T-helper 2 cell treated with Interferon-gamma antibody and Interleukin-4, amounts not matched to agents 100 ng/mL and 5 ng/mL, for 36 hours (primary cell): ENCODE results near the gene AREG. TPM values are rescaled to one million over a fixed set of nuclear protein-coding genes. Genes with fewer than 3 reads are reported as not detected.

Source experiments
- intact Hi-C: fragments of 100-400 bp; cut with micrococcal nuclease; formaldehyde crosslinking; loops from one replicate; pipeline ENCODE4 v1.15.1; 2023
- total RNA-seq: library from RNA; stranded (reverse); gene quantifications from 2 replicates; pipeline ENCODE4 v1.2.3, GENCODE V29; 2022

The AREG gene
- total RNA-seq, 1 donor from 2014 or later = not detected

DNA sequence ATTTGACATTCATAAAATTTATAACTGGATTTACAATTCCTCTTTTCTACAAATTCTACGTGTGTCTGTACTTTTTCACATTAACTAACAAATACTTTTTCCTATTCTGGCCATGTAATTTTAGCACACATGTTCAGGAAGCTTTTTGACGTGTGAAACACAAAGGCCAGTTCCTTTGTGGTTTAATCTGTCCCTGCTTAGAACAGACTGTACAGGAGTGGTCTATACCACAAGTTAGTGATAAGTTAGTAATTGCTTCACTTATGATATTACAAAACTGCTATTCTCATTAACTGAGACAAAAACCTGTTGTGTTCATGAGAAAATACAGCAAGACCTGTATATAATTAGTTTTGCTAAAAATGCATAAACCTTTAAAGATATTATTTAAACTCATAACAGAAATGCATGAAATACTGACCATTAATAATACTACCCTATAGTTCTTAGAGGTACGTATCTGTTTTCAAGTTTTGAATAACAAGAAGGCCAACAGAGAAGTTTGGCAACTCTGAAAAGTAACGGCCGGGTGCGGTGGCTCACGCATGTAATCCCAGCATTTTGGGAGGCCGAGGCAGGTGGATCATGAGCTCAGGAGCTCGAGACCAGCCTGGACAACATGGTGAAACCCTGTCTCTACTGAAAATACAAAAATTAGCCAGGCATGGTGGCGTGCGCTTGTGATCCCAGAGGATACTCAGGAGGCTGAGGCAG, 13.7 kb upstream of the AREG start:
- intact Hi-C loops = no loop called here

DNA sequence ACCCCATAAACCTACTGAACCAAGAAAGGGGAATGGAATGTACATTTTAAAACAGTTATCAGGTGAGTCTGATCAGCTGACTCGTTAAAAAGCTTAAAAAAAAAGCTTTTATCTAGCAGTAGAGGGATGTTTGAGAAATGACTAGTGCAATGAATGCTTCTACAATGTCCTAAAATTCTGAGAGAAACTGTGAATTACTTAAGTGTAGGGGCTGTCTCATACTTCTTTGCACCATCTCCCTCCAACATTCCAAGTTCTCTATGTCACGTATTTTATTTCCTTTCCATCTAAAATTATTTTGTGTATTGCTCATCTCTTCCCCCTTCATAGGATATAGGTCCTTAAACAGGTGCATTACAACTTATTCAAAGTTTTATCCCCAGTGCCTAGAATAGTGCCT, 11.9 kb upstream of the AREG start:
- intact Hi-C loops = no loop called here

DNA sequence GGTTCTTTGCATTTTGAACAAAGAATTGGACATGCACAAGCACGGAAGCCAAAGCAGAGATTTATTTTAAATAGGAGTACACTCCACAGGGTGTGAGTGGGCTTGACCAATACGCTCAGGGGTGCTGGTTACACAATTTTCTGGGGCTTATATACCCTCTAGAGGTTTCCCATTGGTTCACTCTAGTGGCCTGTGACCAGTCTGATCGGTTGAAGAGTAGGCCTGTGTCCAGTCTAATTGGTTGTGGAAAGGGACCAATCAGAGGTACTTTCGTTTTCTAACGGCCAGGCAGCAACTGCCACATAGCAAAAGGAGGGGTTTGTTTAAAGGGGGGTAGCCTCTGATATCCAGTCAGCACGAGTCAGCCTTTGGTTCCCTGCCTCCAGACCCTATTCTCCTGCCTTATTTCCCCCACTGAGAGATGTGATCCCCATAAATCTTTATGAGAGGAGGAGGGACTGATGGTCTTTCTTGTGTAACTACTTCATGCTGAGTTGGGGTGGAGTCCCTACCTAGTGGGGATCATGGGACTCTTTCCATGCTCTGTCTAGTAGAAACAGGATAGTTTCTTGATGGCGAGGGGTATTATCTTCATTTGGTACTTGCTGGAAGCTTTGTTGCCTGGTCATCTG, 11.3 kb upstream of the AREG start:
- intact Hi-C loops = no loop called here

DNA sequence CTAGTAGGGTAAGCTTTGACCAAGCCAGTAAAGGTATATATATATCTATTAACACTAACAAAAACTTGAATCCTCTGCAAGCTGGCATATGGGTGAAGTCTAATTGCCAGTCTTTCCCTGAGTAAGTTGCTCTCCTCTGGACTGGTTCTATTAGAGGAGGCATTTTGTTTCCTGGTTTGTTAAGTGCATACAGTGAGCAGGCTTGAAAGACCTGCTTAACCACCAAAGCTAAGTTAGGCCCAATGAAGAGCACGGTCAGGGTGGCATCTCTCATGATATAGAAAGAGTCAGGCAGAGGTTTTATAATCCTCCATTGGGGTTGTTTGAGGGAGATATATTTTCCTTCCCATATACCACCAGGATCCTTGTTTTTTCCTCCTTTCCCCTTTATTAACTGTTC, 9.6 kb upstream of the AREG start:
- intact Hi-C loops = no loop called here

DNA sequence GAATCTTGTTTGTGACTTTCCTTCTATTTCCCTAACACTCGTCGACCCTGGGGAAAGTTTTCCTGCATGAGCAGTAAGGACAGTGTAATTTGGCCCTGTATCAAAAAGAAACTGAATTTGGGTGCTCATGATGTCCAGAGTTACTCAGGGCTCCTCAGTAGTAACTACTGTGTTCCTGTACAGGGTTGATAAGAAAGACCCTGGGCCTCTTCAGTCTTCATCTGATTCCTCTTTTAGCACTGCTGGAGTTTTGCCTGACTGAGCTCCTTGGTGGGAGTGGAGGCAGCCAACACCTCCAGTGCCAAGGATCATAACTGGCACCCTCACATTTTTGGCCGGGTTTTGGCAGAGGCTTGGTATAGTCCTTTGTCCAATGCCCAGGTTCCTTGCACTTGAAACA, 7.1 kb upstream of the AREG start:
- intact Hi-C loops = no loop called here

DNA sequence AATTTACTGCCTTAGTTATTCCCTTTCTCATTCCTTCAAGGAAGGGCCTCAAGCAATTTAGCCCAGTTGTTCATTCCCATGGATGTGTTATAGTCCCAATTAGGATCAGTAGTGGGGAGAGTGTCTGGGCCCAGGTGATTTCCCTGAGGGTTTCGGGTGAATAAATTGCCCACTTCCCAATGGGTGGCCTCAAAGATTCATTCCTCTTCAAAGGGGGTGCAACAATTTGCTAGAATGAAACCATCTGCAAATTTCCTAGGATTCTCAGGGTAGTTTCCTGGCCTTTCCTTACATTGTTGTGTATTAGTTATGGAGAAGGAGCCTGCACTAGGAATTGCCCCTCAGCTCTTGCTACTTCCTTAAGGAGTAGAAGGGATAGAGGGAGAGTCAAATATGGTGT, 6.3 kb upstream of the AREG start:
- intact Hi-C loops = no loop called here

DNA sequence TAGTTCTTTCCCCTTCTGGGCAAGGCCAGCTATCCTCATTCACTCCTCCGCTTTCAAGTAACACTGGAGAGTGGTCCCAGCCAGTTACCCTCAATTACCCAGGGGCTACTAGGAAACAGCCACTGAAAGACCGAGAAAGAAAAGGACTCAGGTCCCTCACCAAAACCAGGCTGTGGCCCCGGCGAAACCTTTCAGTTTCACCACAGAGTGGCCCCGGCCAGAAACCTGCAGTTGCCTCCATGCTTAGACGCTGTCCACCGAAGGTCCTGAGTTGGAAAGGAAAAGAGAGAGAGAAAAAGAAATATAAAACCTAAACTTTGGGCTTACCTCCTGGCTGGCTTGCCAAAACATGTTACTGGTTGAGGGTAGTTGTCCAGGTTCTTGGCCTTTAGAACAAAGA, 5.0 kb upstream of the AREG start:
- intact Hi-C loops = no loop called here

DNA sequence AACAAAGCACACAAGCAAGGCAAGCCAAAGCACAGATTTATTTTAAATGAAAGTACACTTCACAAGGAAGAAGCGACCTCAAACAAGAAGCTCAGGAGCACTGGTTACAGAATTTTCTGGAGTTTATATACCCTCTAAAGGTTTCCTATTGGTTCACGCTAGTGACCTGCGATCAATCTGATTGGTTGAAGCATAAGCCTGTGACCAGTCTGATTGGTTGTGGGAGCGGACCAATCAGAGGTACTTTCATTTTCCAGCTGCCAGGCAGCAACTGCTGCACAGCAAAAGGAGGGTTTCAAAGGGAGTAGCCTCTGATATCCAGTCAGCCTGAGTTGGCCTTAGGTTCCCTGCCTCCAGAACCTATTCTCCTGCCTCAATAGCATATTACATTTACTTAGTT, 4.6 kb upstream of the AREG start:
- intact Hi-C loops = no loop called here

DNA sequence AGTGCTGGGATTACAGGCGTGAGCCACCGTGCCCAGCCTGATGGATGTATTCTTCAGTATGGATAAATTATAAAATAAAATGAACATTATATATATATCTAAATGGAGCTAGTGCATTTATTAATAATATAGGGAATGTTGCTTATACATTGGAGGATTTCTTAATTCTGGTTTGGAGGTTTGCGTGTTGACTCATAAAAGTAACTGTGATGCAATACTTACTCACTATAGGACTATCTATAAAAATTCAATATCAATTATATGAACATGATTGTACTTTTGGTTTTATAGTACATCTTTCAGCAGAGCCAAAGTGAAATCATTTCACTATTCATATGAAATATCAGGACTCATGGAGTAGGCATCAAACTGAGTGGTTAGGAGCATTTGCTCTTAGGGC, 3.2 kb upstream of the AREG start:
- intact Hi-C loops = no loop called here

DNA sequence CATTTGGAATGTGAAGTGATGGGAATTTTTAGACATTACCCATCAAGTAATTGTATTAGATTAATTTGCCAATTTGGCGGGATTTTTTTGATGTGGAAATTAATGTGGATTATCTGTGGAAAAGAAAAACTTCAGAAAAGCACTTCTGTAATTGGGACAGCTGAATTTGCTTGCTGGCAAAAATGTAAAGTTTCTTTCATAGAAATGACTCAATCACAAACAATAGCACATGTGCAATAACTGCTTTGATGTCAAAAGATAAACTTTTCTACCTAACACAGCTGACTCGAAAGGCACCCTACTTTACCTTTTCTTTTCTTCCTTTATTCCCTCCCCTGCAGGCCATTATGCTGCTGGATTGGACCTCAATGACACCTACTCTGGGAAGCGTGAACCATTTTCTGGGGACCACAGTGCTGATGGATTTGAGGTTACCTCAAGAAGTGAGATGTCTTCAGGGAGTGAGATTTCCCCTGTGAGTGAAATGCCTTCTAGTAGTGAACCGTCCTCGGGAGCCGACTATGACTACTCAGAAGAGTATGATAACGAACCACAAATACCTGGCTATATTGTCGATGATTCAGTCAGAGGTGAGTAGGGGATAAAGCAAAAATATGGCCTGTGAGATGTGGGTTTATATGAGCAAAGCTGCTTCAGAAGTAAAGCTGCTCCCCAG, 1.4 kb downstream of the AREG start:
- intact Hi-C loops = loop anchor here (5.0 kb wide), 1 partner anchor 124 kb away; no protein-coding TSS in a partner anchor

DNA sequence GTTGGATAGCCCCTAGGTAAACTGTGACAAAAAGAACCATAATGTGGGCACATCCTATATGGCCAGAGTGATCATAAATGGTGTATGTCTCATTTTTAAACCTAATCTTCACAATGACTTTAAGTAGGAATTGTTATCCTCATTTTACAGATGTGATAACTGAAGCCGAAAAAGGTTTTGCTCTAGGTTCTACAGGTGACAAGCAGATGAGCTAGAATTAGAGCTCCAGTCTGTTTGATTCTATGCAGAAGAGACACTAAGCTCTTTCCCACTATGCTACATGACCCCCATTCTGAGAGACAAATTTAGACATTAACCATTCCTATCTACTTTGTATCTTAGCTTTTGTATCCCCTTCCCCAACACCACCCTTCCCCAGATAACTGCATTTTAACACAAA, 2.0 kb downstream of the AREG start:
- intact Hi-C loops = loop anchor here (5.0 kb wide), 1 partner anchor 125 kb away; no protein-coding TSS in a partner anchor

DNA sequence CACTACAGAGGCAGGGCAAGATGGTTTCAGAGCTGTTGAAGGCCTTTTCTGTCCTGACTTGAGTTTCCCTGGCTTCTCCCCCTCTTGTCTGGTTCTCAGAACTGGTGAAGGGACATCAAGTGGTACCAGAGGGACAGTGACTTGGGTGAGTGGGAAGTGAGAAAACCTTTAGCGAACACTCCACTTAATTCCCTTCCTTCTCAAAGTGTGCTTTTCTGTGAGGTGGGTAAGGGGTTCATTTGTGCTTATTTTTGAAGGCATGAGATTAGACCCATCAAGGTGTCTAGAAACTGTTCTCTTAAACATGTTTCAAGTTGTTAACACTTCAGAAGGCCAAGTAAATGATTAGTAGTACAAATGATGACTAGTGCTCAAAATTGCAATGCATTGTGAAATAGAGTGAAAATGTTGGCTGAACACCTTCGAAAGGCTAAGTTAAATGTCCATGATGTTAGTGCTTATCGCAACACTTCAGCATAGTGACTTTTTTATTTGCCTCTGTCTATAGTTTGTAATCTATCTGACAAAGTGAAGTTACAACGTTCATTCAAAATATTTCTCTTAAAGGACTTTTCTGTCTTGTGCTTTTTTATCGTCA, 2.8 kb downstream of the AREG start:
- intact Hi-C loops = loop anchor here (5.0 kb wide), 1 partner anchor 125 kb away; no protein-coding TSS in a partner anchor

DNA sequence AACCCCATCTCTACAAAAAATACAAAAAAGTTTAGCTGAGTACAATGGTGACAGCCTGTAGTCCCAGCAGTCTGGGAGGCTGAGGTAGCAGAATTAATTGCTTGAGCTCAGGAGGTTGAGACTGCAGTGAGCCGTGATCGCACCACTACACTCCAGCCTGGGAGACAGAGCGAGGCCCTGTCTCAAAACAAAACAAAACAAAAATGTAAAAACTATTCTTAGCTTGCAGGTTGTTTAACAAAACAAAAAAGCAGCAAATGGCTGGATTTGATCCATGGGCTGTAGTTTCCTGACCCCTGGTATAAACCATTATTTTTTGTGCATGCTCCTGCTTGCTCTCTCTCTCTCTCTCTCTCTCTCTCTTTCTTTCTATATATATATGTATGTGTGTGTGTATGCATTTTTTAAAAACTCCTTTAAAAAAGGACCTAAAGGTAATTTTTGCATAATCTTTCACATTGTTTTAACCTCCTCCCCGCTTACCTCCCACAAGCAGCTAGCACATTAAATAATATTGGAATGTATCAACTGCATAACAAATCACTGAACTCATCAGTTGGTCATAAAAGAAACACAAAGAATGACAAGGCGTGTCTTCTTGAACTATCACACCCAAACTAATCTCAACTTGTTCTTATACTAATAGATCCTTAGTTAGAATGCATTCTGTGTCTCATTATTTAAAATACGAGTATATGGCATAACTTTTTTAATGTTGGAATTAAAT, 4.8 kb downstream of the AREG start:
- intact Hi-C loops = loop anchor here (5.0 kb wide), 1 partner anchor 127 kb away; no protein-coding TSS in a partner anchor

DNA sequence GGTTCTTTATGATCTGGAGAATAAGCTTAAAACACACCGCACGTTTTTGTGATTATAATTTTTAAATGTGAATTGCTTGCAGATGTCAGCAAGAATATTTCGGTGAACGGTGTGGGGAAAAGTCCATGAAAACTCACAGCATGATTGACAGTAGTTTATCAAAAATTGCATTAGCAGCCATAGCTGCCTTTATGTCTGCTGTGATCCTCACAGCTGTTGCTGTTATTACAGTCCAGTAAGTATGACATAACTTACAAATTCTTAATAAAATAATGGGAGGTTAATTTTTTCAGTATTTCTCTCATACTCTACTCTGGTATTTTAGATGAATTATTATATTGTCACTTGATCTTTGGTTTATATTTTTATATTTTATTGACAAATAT, 5.4 kb downstream of the AREG start:
- intact Hi-C loops = no loop called here

DNA sequence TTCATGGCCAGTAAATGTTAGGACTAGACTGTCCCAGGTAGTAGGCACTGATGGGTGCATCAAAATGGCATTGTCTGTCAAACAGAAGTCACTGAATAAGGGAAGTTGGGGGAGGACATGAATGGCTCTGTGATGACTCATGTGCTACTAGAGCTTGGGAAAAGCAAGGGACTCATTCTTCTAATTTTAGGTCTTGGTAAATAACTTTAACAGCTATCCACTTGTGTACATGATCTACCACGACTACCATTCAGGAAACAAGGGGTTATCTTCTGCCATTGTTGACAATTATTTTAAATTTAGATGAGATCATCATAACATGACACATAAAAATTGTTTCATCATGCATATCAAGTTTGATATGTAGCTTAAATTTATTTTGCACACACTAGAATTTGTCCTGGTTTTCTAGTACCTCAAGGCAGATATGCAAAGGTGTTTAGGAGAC, 6.3 kb downstream of the AREG start:
- intact Hi-C loops = no loop called here

DNA sequence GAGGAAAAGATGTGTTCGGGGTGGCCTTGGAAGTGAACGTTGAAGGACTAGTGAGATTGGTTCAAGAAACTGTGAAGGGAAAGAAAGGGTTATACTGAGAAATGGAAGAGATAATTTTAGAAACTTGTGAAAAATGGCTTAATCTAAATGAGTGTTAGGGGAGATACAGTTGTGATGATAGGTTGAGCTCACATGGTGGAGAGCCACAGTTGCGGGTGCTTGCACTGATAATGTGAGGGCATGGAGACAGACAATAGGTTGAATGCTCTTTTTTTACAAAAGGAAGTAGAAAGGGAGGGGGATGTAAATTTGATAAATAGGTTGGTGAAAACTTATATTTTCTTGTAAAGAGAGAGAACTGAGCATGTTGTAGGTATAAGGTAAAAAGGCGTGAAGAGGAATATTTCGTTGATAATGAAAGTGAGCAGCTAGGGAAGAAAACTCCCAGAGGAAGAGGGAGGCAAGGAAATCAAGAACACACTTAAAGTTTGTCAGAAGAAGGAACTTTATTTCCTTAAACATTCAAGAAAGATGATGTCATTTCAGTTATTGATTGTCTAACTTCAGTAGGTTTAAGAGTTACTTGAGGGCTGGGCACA, 8.2 kb downstream of the AREG start:
- intact Hi-C loops = no loop called here

DNA sequence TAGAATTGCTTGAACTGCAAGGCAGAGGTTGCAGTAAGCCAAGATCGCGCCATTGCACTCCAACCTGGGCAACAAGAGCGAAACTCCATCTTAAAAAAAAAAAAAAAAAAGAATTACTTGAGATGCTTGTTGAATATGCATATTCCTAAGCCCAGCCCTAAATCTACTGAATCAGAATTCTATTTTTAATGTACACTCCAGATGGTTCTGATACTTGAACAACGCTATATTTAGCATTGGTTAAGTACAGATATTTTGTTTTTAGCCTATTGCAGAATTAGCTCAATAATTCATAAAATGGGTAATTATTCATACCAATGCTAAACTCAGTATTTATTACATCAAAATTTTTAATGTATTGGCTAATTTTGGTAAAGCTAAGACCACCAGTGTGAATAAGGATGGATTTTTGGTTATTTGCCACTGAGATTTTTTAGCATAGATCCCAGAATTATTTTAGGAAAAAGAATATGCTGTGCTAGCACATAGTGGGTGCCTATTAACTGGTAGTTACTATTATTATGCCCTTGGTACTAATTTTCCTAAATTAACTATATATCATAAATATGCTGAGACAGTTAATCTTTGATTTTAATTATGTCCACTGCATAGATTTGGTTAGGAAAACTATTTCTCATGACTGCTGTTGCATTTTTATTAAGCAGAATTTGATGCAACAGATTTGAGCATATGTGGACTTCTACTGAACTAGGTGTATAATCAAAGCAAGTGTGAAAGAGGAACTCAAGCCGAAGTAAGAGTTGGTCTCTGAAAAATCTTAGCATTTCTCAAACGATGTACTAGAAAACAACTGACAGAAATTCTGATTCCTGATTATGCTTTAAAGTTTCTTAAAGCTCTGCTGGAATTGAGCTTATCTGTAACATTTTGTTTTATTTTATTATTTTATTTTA, 9.2 kb downstream of the AREG start:
- intact Hi-C loops = no loop called here

DNA sequence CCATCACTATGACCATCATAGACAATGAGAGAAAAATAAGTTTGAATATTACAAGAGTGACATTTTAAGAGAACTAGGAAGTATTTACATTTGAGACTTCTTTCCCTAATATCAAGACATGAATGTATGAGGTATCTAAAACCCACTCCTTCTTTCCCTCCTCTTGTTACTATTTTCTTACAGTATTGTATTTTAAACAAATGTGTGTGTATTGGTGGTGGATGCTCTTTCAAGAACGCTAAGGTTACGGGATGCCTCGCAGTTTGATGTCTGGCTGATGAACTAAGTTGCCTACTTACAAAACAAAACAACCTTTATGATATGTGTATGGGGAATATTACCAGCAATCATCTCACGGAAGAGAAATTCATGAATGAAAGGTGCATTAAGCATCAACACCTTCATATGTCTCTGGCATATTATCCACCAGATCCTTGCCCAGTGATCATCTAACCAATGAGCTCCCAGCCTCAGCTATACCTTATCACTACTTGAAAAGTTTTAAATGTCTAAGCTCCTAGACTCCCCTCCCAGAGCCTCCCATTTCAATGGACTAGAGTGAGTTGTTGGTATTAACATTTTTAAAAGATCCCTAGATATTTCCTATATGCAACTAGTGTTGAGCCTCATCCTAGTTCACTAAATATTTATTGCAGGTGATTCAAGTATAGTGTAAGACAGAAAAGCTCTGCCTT, 10.6 kb downstream of the AREG start:
- intact Hi-C loops = no loop called here

DNA sequence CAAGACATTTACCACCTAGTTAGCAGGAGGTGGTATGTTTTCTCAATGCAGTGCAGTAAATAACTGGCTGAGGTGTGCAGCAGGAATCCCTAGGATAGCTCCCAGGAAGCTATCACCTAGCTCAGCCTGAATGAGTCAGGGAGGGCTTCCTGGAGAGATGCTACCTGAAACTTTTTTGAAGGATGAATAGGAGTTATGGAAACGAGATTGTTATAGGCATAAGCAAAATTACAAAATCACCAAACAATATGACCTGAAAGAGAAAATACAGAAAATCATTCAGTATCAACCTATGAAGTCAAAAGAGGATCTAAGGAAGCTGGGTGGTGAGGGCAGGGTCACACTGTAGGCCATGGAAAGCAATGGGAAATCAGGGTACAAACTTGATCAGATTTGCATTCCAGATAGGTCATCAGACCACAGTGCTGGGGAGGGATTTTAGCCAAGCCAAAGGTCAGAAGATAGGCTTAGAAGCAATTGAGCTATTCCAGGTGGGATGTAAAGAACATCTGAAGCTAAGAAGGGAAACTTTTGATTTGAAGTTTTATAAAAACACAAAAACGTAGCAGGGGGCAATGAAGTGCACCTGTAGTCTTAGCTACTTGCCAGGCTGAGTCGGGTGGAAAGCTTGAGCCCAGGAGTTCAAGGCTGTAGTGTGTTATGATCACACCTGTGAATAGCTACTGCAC, 11.3 kb downstream of the AREG start:
- intact Hi-C loops = no loop called here
